ENCODE measurements around the gene SLC36A2. TPM values are rescaled to one million over a fixed set of nuclear protein-coding genes. Genes with fewer than 3 reads are reported as not detected.

Gene SLC36A2
- total RNA-seq, 6 experiments from 2014 or later = not detected

- DNase-seq (no peak), ATAC-seq (no peak)
- H3K4me3 ChIP-seq = no peak overlapping the region
- TF ChIP-seq POLR2A (IDR thresholded peaks at IDR 0.05) = no peak
- no peak for TF ChIP-seq CTCF (IDR thresholded peaks at IDR 0.05)
- intact Hi-C loops (cut with DNase I) = no loop called here
- no peaks in the 10 kb centered on the region for H3K9me3 ChIP-seq
- no peaks in the 10 kb centered on the region for H3K27me3 ChIP-seq
- no peak overlapping the region for H3K27ac ChIP-seq
- no peaks in the 10 kb centered on the region for H3K36me3 ChIP-seq
- 32% methylated on average over 3 of the region's 3 CpGs for WGBS (ENCODE audit: insufficient coverage, low coverage, low lambda C conversion rate, missing lambda C conversion rate)
- H3K4me1 ChIP-seq = no peaks in the 10 kb centered on the region
Observed at GRCh38 chr5:151340004-151340403, 7.4 kb downstream of the SLC36A2 start.

GRCh38 chr5:151338734-151339133 lies 8.6 kb downstream of the SLC36A2 start:
- intact Hi-C loops (cut with DNase I) = no loop called here
- TF ChIP-seq CTCF (IDR thresholded peaks at IDR 0.05) = no peak
- TF ChIP-seq POLR2A (IDR thresholded peaks at IDR 0.05) = no peak
- no peak for ATAC-seq
- no peaks in the 10 kb centered on the region for H3K9me3 ChIP-seq
- H3K27ac ChIP-seq = no peak overlapping the region
- no peaks in the 10 kb centered on the region for H3K36me3 ChIP-seq
- no peak overlapping the region for H3K4me3 ChIP-seq
- no peaks in the 10 kb centered on the region for H3K4me1 ChIP-seq
- no peak for DNase-seq
- 56% methylated on average over 4 of the region's 4 CpGs for WGBS (ENCODE audit: insufficient coverage, low coverage, low lambda C conversion rate, missing lambda C conversion rate)
- no peaks in the 10 kb centered on the region for H3K27me3 ChIP-seq

- ATAC-seq (no peak), DNase-seq (no peak)
- H3K36me3 ChIP-seq = no peaks in the 10 kb centered on the region
- no peak overlapping the region for H3K4me3 ChIP-seq
- no peak overlapping the region for H3K27ac ChIP-seq
- no peaks in the 10 kb centered on the region for H3K27me3 ChIP-seq
- intact Hi-C loops (cut with DNase I) = no loop called here
- WGBS (ENCODE audit: insufficient coverage, low coverage, low lambda C conversion rate, missing lambda C conversion rate) = 86% methylated on average over 2 of the region's 2 CpGs
- no peaks in the 10 kb centered on the region for H3K4me1 ChIP-seq
- no peaks in the 10 kb centered on the region for H3K9me3 ChIP-seq
- TF ChIP-seq CTCF (IDR thresholded peaks at IDR 0.05) (no peak), POLR2A (IDR thresholded peaks at IDR 0.05) (no peak)
Observed at GRCh38 chr5:151332857-151333256, 14.5 kb downstream of the SLC36A2 start.

- Histone ChIP-seq H3K4me3 (no peak overlapping the region), H3K4me1 (no peaks in the 10 kb centered on the region), H3K27me3 (no peaks in the 10 kb centered on the region), H3K9me3 (no peaks in the 10 kb centered on the region), H3K36me3 (no peaks in the 10 kb centered on the region), H3K27ac (no peak overlapping the region)
- intact Hi-C loops (cut with DNase I) = no loop called here
- DNase-seq = no peak
- TF ChIP-seq CTCF (IDR thresholded peaks at IDR 0.05) = no peak
- TF ChIP-seq POLR2A (IDR thresholded peaks at IDR 0.05) = no peak
- WGBS (ENCODE audit: insufficient coverage, low coverage, low lambda C conversion rate, missing lambda C conversion rate) = 39% methylated on average over 4 of the region's 4 CpGs
- no peak for ATAC-seq
Observed at GRCh38 chr5:151328734-151329133, 18.6 kb downstream of the SLC36A2 start.

DNA sequence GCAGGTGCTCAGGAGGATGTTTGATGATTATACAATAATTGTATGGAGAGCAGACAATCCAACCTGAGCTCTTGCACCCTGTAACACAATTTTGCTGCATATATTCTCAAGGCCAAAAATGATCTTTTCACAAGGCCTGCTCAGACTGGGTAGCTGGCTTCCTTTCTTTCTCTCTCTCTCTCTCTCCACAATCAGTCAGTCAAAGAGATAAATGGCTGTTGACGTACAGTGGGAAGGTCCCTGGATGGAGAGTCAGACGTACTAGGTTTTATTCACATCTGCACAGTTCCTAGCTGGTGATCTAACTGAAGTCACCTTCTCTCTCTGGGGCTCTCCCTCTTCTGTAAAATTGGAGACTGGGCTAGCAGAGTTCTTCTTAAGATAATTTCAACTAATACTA lies 19.8 kb downstream of the SLC36A2 start:
- TF ChIP-seq CTCF (IDR thresholded peaks at IDR 0.05) (no peak), POLR2A (IDR thresholded peaks at IDR 0.05) (no peak)
- ATAC-seq = no peak
- 40% methylated on average over 1 of the region's 2 CpGs for WGBS (ENCODE audit: insufficient coverage, low coverage, low lambda C conversion rate, missing lambda C conversion rate)
- no peak overlapping the region for H3K27ac ChIP-seq
- DNase-seq = no peak
- H3K9me3 ChIP-seq = no peaks in the 10 kb centered on the region
- H3K4me1 ChIP-seq = no peaks in the 10 kb centered on the region
- intact Hi-C loops (cut with DNase I) = no loop called here
- H3K27me3 ChIP-seq = no peaks in the 10 kb centered on the region
- H3K36me3 ChIP-seq = no peaks in the 10 kb centered on the region
- no peak overlapping the region for H3K4me3 ChIP-seq

All from right lobe of liver (tissue), 6 donors.